ENCODE measurements around the gene RACK1. TPM values are rescaled to one million over a fixed set of nuclear protein-coding genes. Genes with fewer than 3 reads are reported as not detected.

Gene RACK1
- total RNA-seq, 2 experiments from 2014 or later, result 2,724 to 3,901 TPM

DNA sequence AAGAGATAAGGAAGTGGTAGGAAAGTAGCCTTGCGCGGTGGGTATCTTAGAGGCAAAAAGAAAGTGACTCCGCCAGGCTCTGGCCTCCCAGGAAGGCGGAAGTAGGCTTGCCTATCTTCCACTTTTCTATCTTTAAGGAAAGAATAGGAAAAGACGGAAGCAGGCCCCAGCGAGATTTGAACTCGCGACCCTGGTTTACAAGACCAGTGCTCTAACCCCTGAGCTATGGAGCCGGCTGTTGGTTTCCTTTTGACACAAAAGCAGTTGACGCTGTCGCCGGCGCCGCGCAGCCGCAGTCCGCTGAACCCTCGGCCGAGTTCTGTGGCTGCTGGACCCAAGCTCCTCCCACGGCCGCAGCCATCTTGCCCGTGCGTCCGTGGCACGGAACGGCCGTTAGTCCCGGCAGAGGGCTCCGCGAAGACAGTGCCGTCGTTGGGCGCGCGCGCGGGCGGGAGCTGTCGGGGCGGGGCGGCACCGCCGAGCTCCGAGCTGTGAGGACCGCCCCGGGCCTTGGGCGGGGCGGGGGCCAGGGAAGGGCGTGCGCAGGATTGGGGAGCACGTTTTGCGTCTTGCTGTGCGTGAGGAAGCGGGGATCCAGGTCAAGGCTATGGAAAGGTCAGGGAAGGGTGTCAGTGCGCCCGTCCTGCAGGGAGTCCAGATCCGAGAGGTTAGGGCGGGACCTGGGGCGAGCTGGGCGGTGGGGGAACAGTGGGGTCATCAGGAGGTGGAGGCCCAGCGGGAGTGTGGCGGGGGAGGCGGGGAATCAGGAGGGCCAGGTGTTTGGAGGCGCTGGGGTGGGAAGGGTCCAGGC, 52.0 kb downstream of the RACK1 start:
- ChIA-PET POLR2A (interaction anchor here (0.9 to 1.6 kb wide), 7 partner anchors 13 to 375 kb away, joined by 3 to 15 read pairs (median 4); partner anchors contain the start of genes TRIM52 and TRIM7), CTCF (interaction anchor here (0.5 to 7.6 kb wide), 9 partner anchors 11 to 69 kb away, joined by 3 to 63 read pairs (median 4); partner anchors contain the start of genes TRIM41, TRIM52 and TRIM7)
- Mint-ChIP-seq H3K36me3 (ENCODE audit: low read depth) (peaks cover 14% of the 10 kb centered on the region), H3K9me3 (ENCODE audit: low read depth) (no peaks in the 10 kb centered on the region), H3K27me3 (no peaks in the 10 kb centered on the region), H3K4me3 (peak overlapping the region; percentile 88), H3K27ac (peak overlapping the region; percentile 97), H3K4me1 (peaks cover 29% of the 10 kb centered on the region)
- intact Hi-C loops (cut with DNase I, micrococcal nuclease), result loop anchor here in 1 of 2 experiments (1.0 kb wide), 4 partner anchors 15 to 55 kb away; no protein-coding TSS in a partner anchor
- ATAC-seq (peak; percentile 68), DNase-seq (peak; percentile 96)

- peak overlapping the region; percentile 88 for H3K4me3 Mint-ChIP-seq
- no peaks in the 10 kb centered on the region for H3K9me3 Mint-ChIP-seq (ENCODE audit: low read depth)
- ChIA-PET CTCF (interaction anchor here (0.7 to 7.6 kb wide), 9 partner anchors 11 to 70 kb away, joined by 3 to 63 read pairs (median 4); partner anchors contain the start of genes TRIM41, TRIM52 and TRIM7), POLR2A (interaction anchor here (0.9 to 1.6 kb wide), 10 partner anchors 14 to 374 kb away, joined by 3 to 15 read pairs (median 4); partner anchors contain the start of genes TRIM52 and TRIM7)
- peaks cover 14% of the 10 kb centered on the region for H3K36me3 Mint-ChIP-seq (ENCODE audit: low read depth)
- intact Hi-C loops (cut with DNase I, micrococcal nuclease), result loop anchor here in 1 of 2 experiments (1.0 kb wide), 4 partner anchors 15 to 55 kb away; no protein-coding TSS in a partner anchor
- peak; percentile 75 for DNase-seq
- peak overlapping the region; percentile 97 for H3K27ac Mint-ChIP-seq
- peak; percentile 8 for ATAC-seq
- H3K27me3 Mint-ChIP-seq, result no peaks in the 10 kb centered on the region
- peaks cover 30% of the 10 kb centered on the region for H3K4me1 Mint-ChIP-seq
These were observed 52.8 kb downstream of the RACK1 start for GRCh38 chr5:181190711-181191525.

DNA sequence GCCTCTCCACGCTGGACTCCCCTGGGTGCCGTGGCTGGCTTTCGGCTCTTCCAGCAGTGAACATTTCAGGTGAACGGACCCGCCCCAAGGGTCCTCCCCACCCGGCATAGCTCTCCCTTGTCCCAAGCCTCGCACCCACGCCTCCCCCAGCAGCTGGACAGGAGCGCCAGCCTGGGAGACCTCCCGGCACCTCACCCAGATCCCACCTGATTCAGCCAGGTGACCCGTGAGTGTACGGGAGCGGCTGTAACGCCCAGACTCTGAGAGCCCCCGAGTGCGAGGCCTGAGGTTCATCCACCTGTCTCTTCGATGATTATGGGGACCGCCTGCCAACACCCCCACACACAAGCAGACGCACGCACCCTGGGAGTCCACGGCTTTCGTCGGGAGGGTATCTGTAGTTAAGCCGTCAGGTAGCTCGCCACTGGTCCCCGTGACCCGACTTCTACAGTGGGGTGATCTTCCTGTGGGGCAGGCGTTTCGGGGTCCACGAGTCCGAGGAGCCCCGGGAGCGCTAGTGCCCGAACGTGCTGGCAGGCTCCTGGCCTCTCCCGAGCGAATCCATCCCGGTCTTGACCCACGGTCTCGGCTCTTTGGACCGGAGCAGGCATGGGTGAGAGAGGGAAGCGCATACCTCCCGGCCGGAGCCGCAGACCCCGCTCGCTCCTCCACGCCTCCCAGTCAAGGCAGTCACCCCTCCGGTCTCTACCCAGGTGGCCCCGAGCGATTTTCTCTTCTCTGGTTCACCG, 53.6 kb downstream of the RACK1 start:
- DNase-seq (peak; percentile 66), ATAC-seq (no peak)
- Mint-ChIP-seq H3K4me1 (peaks cover 36% of the 10 kb centered on the region), H3K27me3 (no peaks in the 10 kb centered on the region), H3K4me3 (peak overlapping the region; percentile 88), H3K27ac (peak overlapping the region; percentile 90), H3K9me3 (ENCODE audit: low read depth) (no peaks in the 10 kb centered on the region), H3K36me3 (ENCODE audit: low read depth) (peaks cover 14% of the 10 kb centered on the region)
- intact Hi-C loops (cut with DNase I, micrococcal nuclease), result loop anchor here (1.0 to 2.0 kb wide), 5 partner anchors 17 to 55 kb away; partner anchors contain the start of gene TRIM41 (in 1 of the 2)
- CTCF ChIA-PET, result interaction anchor here (0.7 to 7.6 kb wide), 9 partner anchors 17 to 387 kb away, joined by 3 to 63 read pairs (median 4); partner anchors contain the start of gene TRIM7
- POLR2A ChIA-PET, result interaction anchor here (0.9 to 3.0 kb wide), 7 partner anchors 17 to 70 kb away, joined by 3 to 24 read pairs (median 4); partner anchors contain the start of gene TRIM41

GRCh38 chr5:181189363-181189961, 54.2 kb downstream of the RACK1 start:
- Mint-ChIP-seq H3K4me3 (peak overlapping the region; percentile 88), H3K36me3 (ENCODE audit: low read depth) (peaks cover 14% of the 10 kb centered on the region), H3K4me1 (peaks cover 41% of the 10 kb centered on the region), H3K9me3 (ENCODE audit: low read depth) (no peaks in the 10 kb centered on the region), H3K27me3 (no peaks in the 10 kb centered on the region), H3K27ac (peak overlapping the region; percentile 95)
- peak; percentile 84 for DNase-seq
- ChIA-PET POLR2A (interaction anchor here (0.6 to 3.0 kb wide), 8 partner anchors 16 to 71 kb away, joined by 3 to 24 read pairs (median 4); partner anchors contain the start of gene TRIM41), CTCF (interaction anchor here (0.7 to 7.6 kb wide), 11 partner anchors 16 to 386 kb away, joined by 3 to 63 read pairs (median 4); partner anchors contain the start of gene TRIM7)
- intact Hi-C loops (cut with DNase I, micrococcal nuclease), result loop anchor here (1.0 to 2.0 kb wide), 5 partner anchors 17 to 55 kb away; partner anchors contain the start of gene TRIM41 (in 1 of the 2)
- ATAC-seq, result peak; percentile 26

DNA sequence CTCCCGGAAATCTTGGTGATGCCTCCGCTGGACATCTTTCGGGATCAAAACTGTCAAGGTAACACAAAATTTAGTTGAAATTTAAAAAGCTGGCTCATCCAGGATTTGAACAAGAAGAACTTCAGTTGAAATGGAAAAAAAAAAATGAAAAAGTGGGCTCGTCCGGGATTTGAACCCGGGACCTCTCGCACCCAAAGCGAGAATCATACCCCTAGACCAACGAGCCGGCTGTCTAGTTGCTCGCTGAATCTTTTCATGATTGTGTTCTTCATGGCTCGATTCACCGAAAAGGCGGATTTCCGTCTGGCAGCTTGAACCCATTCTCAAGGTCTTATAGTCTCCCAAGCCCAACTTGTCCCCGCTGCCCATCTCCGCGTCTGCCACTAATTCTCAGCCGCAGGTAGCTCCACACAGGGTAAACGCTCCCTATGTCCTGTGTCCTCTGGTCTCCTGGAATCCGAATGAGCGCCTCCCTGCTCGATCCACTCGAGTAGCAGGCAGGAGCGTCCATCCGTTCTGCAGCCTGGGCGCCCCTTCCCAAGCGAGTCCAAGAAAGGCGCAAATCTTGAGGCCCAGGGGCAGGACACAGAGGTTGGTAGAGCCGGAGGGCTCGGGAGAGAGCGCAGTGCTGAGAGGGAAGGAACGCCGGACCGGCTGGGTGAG, 54.9 kb downstream of the RACK1 start:
- peak; percentile 85 for DNase-seq
- no peaks in the 10 kb centered on the region for H3K9me3 Mint-ChIP-seq (ENCODE audit: low read depth)
- no peaks in the 10 kb centered on the region for H3K27me3 Mint-ChIP-seq
- POLR2A ChIA-PET, result interaction anchor here (0.6 to 3.0 kb wide), 6 partner anchors 19 to 329 kb away, joined by 3 to 24 read pairs (median 6); partner anchors contain the start of gene TRIM41
- H3K36me3 Mint-ChIP-seq (ENCODE audit: low read depth), result peaks cover 14% of the 10 kb centered on the region
- CTCF ChIA-PET, result interaction anchor here (0.7 to 7.6 kb wide), 10 partner anchors 16 to 35 kb away, joined by 3 to 63 read pairs (median 4); partner anchors contain the start of gene TRIM7
- H3K4me3 Mint-ChIP-seq, result peak overlapping the region; percentile 88
- peaks cover 46% of the 10 kb centered on the region for H3K4me1 Mint-ChIP-seq
- intact Hi-C loops (cut with DNase I, micrococcal nuclease), result loop anchor here (1.0 to 2.0 kb wide), 9 partner anchors 16 to 379 kb away; partner anchors contain the start of genes TRIM41 (in 1 of the 2) and TRIM52 (in 1 of the 2)
- peak; percentile 0 for ATAC-seq
- peak overlapping the region; percentile 95 for H3K27ac Mint-ChIP-seq

GRCh38 chr5:181187500-181188213, 56.0 kb downstream of the RACK1 start:
- ChIA-PET POLR2A (interaction anchor here (0.8 to 3.0 kb wide), 2 partner anchors 20 to 28 kb away, joined by 3 to 24 read pairs; no protein-coding TSS in a partner anchor), CTCF (interaction anchor here (1.0 to 7.6 kb wide), 4 partner anchors 15 to 20 kb away, joined by 3 to 63 read pairs (median 12); partner anchors contain the start of gene TRIM7)
- DNase-seq, result peak; percentile 87
- Mint-ChIP-seq H3K4me3 (peak overlapping the region; percentile 88), H3K4me1 (peaks cover 42% of the 10 kb centered on the region), H3K27ac (peak overlapping the region; percentile 95), H3K27me3 (no peaks in the 10 kb centered on the region), H3K9me3 (ENCODE audit: low read depth) (no peaks in the 10 kb centered on the region), H3K36me3 (ENCODE audit: low read depth) (peaks cover 14% of the 10 kb centered on the region)
- intact Hi-C loops (cut with DNase I, micrococcal nuclease), result loop anchor here (1.0 to 2.0 kb wide), 7 partner anchors 14 to 377 kb away; partner anchors contain the start of gene TRIM52 (in 1 of the 2)
- no peak for ATAC-seq

DNA sequence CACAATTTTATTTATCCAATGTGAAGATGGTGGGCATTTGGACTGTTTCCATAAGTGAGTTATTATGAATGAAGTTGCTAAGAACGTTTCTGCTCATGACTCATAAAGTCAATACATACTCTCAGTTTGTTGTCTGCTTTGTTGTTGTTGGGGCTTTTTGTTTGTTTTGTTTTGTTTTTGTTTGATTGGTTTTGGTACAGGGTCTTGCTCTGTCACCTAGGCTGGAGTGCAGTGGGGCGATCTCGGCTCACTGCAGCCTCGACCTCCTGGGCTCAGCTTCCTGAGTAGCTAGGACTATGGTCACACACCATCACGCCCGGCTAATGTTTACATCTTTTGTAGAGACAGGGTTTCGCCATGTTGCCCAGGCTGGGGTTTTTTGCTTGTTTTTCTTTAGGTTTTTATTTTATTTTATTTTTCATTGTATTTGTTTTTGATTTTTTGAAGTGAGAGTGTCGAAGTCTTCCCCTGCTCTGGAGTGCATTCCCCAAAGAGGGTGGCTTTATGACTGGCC, 56.7 kb downstream of the RACK1 start:
- ATAC-seq, result no peak
- Mint-ChIP-seq H3K4me3 (peak overlapping the region; percentile 88), H3K27me3 (no peaks in the 10 kb centered on the region), H3K4me1 (peaks cover 40% of the 10 kb centered on the region), H3K27ac (peak overlapping the region; percentile 95), H3K36me3 (ENCODE audit: low read depth) (peaks cover 14% of the 10 kb centered on the region), H3K9me3 (ENCODE audit: low read depth) (no peaks in the 10 kb centered on the region)
- ChIA-PET POLR2A (no interaction called here), CTCF (interaction anchor here (1.1 kb wide), 1 partner anchor 19 kb away, joined by 6 read pairs; no protein-coding TSS in a partner anchor)
- no peak for DNase-seq
- intact Hi-C loops (cut with DNase I, micrococcal nuclease), result no loop called here

Data from activated CD4-positive, alpha-beta T cell treated with anti-CD3 and anti-CD28 coated beads for 36 hours (primary cell).